Effector CD4-positive, alpha-beta T cell (primary cell): Measurements from ENCODE around the gene TUBE1.
"Not testable (repeated sequence)": the region's sequence is repeated elsewhere in the genome, so short reads cannot be mapped to it uniquely, and the experiment has no call there.

Source experiments
- DNase-seq: peaks from one replicate; pipeline ENCODE4 v3.0.0-alpha.2; 2020

Gene TUBE1

DNA sequence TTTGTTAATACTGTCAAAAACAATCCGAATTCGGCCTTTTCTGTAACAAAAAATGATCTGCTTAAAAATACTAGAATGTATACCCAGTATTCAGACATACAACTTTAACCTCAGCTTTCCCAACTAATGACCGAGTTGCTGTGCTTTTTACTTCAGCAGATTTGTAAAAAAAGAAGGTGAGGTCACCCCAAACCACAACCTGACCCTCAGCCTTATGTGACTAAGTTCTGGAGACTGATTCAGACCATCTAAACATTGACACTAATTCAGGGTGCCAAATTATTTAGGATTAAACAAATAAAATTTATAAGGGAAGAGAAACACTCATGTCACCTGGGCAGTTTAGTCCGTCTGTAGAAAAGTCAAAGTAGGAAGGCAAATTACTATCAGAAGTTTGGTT is 25.7 kb downstream of the TUBE1 start:
- no peak for DNase-seq

DNA sequence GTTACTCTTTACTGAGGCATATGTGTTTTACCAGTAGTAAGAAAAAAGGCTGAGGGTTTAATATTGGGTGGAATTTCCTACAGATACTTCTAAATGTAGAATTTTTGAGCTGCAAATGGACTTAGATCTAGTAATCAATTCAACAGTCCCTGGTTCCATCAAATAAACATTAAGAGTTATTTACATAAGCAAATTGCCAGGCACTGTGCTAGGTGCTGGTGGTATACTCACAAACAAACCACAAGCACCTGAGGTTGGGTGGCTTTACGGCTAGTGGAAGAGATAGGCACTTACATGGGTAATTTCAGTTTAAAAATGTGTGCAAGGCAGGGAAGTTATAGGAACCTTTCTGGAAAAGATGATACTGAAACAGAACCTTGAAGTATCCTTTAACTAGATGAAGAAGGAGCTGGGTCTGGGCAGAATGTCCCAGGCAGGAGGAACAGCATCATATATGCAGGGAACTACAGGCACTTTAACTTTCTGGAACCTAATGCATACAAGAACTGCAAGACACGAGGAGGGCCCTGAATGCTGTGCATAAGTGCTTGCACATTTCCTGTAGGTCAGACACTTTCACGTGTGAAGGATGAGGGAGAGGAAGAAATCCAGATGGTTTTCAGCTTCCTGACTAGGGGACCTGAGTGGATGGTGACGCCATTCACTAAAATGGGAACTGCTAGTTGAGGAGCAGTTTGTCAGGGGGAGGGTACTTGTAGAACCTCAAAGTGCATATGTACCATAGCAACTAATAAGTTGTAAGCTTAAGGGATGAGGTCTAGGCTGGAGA is 28.8 kb downstream of the TUBE1 start:
- DNase-seq: no peak

DNA sequence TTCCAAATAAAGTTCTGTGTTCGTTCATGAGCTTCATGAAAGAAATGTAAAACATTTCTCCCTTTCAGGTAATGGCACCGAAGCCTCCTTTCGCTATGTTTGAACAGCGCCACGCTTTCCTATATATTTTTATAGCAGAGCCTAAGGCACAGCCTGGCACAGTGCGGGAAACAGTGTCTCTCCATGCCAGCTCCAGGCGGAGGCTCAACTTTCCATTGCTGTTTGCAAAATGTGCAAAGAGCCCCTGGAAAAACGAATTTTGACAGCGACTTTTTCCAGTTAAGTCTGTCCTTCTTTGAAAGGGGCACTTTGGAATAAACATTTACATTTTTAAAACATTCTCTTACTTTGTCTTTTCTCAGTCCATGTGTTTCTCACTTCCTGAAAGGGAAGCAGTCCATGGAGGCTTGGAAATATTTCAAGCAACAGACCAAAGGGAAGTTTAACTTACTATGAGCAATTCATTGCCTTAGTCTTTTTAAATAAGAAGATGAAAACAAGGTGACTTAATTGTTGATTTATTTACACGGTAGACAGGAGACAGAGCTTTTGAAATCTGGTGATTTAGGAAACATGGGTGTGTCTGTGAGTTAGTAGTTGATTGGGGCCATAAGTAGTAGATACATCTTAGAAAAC is 32.6 kb downstream of the TUBE1 start:
- no peak for DNase-seq

DNA sequence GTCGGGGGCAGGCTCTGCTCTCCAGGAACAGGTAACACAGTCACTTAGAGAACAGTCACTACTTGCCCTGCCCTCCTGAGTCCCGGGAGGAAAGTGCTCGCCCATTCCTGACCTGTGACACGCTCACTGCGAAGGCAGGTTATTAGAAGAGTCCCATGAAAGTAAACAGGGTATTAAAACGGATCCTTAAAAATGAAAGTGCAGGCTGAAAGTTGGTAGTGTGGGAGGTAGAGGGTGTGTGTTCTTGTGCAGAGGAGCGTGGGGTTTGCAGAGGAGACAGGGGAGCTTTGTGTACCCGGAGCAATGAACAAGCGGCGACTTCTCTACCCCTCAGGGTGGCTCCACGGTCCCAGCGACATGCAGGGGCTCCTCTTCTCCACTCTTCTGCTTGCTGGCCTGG is 33.3 kb downstream of the TUBE1 start, which contains the start of gene CCN6:
Gene CCN6 (plus strand): TSS at position 104 of the 400 bp plus-strand sequence. CDS start 254 bp downstream, at position 358.
- DNase-seq: no peak

DNA sequence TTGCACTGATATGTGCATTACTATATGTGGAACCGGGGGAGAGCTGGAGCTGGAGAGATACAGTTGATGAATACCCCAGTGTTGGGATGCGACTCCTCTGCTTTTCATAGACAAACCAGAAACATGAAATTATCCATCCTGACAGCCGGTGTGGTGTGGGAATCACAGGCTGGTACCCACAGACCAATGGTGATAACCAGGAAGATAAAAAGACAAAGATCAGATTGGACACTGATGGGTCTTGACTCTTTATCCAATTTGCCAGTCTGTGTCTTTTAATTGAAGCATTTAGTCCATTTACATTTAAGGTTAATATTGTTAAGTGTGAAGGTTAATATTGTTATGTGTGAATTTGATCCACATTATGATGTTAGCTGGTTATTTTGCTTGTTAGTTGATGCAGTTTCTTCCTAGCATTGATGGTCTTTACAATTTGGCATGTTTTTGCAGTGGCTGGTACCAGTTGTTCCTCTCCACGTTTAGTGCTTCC is 36.0 kb downstream of the TUBE1 start:
- not testable (repeated sequence) for DNase-seq

DNA sequence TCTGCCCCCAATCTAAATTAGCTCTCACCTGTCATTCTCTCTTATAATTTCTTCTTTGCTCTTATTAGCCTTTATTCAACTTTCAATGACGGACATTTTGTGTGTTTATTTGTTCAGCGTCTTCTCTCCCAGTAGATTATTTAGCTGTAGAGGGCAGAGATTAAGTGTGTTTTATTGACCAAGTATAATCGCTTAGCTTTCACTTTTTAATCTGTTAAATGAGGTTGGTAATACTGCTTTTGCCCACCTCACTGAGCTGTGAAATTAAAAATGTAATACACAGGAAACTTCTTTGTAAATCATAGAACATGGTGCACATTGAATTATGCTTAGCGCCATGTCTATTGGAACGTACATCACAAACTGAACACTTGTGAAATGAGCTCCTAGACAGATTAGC is 36.9 kb downstream of the TUBE1 start:
- DNase-seq: no peak

DNA sequence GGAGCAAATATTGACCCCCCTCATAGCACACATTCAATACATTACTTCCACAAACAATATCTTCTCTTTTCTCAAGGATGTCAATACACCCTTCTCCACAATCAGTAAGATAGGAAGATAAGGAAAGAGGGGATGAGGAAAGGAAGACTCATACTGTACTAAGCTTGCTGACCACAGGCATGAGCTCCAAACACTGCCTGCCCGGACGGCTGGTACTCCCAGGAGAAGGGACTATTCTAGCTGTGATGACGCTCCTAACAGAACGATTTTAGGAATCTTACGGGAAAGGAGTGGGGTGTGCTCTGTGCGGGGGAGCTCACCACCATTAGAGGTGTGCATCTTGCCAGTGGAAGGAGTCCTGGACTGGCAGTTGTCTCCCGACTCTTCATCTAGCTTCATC is 37.3 kb downstream of the TUBE1 start:
- DNase-seq: no peak

DNA sequence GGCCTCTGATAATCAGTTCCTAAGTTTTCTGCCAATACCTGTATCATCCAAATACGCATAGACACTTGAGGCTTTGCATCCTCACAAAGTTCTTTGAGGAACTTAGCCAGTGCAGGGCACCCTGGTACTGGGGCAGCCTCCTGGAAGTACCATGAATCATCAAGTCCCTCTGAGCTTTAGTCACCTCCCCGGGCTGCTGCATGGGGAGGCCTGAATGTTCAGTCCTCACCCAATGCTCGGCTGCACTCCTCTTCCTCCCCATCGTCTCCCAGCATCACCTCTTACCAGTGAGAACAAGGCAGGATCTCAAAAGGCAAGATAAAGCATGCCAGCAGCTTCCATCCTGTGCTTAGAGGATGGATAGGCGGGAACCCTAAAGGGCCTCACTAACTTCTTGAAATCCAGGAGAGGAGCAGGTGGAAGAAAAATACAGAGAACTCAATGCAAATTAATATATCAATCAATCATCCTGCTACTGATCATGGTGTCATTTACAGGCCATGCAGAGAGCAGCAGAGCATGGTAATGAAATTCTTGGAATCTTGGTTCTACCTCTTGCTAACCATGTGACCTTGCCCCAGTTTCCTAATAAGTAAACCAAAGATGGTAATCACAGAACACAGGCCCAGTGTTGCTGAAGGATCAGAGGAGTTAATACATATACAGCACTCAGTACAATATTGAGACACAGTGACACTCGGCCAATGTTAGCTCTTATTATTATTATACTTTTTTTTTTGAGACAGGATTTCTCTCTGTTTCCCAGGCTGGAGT is 38.1 kb downstream of the TUBE1 start:
- no peak for DNase-seq

DNA sequence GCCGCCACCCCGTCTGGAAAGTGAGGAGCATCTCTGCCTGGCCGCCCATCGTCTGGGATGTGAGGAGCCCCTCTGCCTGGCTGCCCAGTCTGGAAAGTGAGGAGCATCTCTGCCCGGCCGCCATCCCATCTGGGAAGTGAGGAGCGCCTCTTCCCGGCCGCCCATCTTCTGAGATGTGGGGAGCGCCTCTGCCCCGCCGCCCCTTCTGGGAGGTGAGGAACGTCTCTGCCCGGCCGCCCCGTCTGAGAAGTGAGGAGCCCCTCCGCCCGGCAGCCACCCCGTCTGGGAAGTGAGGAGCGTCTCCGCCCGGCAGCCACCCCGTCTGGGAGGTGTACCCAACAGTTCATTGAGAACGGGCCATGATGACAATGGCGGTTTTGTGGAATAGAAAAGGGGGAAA is 39.8 kb downstream of the TUBE1 start:
- not testable (repeated sequence) for DNase-seq

DNA sequence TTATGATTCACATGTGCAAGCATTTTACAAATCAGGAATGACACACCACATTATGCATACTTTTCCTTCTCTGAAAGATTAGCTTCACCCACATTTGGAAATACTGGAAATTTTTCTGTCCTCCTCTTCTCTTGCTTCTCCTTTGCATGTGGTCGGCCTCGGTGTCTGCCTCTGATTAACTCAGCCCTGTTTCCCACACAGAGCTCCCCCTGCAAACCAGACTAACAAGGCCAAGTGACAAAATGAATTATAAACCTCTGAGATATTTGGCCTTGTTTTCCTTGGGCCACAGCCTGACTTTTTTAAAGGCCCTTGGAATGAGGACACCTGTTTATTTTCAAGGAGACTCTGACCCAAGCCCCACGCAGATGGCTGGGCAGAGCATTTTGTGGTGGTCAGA is 42.4 kb downstream of the TUBE1 start:
- no peak for DNase-seq

DNA sequence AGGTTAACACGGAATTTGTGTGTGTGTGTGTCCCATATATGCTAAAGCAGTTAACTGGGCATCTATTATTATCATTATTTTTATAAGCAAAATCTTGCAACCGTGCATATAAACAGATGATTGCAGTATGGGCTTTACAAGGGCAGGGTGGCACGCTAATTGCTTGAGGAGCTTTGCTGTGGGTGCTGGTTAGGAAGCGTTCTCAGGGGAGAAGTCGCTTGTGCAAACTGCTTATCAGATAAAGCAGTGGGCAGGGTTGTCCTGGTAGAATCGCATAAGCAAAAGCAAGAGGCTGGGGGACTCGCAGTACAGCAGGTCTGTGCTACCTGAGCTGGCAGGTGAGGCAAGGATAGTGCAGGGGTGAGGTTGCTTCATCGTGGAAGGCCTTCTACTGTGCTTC is 43.1 kb downstream of the TUBE1 start:
- DNase-seq: no peak

DNA sequence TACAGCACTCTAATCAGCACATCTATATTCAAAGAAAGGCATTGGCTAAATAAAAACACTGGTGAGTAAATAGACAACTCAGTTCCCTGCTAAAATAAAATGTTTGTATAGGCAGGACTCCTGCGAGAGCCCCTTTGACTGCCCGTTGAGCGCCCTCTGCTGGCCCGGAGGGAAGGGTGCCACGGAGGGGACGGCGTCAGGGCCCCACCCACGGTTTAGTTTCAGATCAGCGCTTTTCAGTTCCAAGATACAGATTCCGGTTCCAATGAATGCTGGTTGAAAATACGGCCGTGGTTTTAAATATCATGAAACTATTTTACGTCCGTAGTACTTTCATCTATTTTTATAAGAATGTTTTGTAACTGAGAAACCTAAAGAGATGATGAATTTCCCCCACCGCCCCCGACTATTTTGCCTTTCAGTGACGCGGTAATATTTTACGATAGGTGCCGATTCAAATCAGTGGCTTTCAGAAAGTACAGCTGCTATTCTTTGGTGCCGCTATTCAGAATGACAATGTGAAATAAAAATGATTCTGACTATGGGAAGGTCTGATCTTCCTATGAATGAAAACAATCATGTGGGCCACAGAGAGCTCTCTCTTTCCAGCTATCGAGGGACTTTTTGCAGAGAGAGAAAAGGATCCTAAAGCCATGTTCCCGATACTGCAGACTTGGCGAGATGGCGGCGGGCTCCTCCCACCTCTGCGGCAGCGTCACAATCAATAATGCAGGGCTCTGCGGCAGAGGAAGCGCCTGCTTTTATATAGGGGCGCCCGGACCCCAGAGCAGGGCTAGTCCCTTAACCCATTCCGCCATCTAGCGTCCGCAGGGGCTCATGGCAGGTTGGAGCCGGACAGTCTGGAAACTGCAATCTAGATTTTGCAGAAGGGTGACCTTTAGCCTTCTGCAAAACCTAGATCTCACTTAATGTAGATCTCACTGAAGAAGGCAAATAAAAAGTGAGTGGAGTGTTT is 44.0 kb downstream of the TUBE1 start:
- peak; percentile 93 for DNase-seq

DNA sequence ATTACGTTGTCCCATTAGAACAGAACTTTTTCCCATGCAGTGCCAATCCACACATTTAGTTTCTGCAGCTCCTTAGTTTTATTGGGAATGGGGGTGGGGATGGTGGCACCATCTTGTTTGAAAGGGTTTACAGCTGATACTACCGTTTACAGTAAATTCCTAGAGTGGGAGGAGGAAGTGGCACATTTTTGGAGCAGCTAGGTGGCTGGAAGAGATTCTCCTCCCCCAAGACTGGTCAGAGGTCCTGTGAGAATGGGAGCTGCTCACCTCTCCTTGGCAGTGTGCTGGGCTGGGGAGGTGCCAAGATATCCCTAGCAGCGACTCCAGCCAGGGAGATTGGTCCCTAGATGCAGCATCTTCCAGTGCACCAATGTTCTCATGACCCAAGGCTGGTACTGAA is 45.7 kb downstream of the TUBE1 start:
- DNase-seq: no peak

DNA sequence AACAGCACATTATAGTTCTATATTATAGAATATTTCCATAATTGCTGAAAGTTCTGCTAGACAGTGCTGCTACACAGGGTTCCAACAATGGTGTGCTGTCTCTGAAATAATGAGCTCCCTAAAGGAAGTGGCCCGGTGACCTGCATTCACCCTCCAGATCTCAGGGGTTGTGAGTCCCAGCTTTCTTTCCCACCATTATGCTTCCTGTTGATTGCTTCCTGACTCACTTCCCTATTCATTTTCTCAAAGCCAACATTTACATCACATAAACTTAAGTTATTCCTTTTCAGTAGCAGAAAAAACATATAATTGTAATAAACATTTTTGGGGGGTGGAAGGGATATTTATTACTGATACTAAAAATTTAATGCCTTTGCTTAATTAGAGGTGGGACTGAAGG is 46.3 kb downstream of the TUBE1 start:
- no peak for DNase-seq

DNA sequence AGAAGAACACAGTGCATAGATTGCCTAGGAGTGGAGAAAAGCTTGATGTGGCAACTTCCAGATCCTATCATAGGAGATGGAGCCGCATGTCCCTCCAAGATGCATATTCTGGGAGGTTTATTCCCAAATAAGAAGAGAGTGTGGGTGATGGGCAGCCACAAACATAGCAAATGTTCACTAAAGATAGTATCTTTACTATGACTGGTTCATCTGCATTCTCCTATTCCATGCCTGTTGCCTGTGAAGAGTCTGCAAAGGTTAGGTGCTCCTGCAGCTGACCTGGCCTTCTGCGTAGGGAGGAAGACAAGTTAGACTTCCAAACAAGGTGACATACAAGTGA is 47.9 kb downstream of the TUBE1 start:
- DNase-seq: no peak

DNA sequence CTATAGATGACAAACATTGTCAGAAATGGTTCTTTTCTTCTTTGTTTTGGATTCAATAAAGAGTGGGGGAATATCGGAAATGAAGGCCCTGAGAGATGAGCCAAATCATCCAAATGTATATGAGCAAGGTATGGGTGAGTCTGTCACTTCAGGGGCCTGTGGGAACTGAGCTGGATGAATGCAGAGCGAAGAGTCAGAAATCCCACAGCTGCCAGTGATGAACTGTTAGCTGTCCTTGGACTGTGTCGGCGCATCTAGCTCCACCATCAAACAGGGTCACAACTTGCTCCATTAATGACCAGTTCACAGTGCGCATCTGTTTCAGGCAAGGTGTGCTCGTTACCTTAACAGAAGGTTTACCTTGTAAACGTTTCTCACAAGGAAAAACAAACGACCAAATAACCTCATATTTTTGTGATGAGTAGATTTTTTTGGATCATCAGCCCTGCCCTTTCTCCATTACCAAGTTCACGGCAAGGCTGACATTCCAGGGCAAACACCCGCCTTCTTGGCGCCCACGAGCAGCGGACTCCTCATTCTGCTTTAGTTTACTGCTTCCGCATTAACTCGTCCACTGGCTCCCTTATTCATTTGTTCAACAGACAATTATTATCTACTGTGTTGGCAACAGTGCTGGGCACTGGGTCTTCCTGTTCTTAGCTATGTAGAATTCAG is 48.4 kb downstream of the TUBE1 start:
- DNase-seq: no peak

DNA sequence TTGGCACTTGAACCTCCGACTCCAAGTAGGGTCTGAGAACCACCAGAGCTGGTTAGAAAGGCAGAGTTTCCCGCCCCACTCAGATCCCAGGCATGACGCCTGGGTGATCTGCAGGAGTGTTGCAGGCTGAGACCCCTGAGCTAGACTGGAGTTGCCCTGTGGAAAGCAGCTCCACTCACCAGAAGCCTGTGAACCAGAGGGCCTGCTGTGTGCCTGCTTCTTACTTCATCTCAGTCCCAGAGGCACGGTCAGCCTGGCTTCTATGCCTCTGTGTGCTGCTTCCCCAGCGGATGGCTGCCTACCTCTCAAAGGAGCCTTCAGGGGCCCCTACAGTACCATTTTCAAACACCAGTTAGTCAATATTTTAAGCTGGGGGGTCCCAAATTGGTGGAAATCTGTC is 49.0 kb downstream of the TUBE1 start:
- DNase-seq: no peak

DNA sequence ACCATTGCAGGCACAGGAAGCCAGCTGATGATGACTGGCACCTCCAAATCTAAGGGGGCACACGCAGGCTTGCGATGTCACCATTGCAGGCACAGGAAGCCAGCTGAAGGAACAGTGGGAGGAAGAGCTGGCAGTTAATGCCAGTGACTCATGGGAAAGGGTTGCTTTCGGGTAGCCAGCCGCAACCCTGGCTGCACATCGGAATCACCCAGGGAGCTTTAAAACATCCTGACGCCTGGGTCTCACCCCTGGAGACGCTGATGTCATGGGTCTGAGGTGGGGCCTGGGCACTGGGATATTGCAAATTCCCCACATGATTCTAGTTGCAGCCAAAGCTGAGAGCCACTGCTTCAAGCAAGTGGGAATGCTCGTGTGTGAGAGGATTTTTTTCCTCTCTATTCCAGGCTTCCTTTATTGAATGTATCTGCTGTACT is 49.5 kb downstream of the TUBE1 start:
- no peak for DNase-seq

DNA sequence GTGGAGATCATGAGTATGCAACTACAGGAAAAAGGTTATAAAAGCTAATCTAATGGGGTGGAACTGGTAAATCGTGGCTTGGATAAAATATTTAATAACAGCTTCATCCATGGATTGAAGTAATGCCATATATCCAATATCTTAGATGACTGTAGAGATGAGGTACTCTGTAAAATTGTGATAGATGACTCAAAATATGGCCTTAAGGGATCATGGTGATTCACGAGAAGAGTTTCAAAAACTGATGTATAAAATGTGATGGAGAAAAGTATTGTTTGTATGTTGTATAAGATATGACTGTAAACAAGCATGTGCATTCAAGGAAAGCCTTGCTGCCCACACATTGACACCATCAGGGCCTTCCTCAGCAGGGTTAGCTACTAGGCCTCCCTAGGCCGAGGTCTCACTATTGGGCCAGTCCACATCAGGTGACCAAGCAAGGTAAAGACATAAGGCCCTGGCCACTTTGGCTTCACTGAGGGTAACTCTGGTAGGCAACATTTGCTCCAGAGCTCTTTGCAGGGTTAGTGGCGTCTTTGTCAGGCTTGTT is 51.1 kb downstream of the TUBE1 start:
- no peak for DNase-seq

DNA sequence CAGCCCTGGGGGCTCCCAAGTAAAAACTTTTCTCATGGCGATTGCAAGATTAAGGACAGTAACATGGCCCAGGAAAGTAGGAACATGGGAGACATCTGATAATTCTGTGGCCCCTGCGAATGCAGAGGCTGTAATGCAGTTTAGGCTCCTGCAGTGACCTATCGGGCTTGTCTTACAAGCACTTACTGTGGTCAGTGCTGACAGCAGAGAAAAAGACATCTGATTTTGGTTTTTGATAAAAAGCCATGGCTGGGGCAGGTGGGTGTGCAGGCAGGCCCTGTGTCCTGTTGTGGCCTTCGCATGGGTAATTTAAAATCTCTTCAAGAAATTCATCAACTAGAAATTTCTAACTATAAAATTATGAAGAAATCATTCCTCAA is 52.7 kb downstream of the TUBE1 start:
- no peak for DNase-seq

DNA sequence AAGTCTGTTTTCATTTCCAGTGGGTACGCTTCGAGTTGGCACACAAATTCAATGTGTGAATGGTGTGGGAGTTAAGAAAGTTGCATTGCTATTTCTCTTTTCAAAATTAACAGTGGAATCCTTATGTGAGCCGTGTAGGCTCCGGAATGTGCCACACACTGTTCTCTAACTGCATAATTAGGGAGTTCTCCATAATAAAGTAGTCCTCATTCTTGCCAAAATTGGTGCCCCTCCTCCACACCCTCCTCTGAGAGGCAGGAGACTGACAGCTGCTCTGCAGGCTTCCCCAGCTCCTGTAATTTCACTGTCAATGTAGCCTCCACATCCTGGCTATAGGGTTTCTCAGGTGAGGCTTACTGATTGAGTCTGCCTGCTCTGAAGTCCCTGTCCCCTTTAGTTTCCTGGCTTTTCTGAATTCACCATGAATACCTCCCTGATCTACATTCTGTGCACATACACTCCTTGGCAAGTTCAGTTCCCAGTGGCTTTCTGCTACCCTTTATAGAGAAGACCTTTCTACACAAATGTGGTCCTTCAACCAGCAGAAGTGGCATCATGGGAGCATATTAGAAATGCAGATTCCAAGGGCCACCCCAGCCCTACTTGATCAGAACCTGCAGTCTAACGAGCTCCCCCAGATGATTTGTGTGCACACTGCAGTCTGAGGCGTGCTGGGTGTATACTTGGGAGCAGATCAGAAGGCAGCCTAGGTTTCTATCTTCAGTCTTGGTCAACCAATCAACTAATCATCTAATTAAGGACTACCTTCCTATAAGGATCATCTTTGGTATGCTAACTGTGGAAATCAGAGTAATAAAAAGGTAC is 53.3 kb downstream of the TUBE1 start:
- no peak for DNase-seq
